OCI-LY1 (cell line): Measurements from ENCODE around the gene ZNFX1.

Experiments used
- CTCF ChIP-seq: fragments of 200-600 bp; sonication (generic), shearing (Covaris generic); IDR thresholded peaks from 2 replicates; pipeline ENCODE4 v1.5.1; 2017; ENCODE audit warnings: mild to moderate bottlenecking, antibody characterized with exemption, low read length, moderate library complexity, mixed read lengths
- EZH2 ChIP-seq: fragments of 200-600 bp; sonication (generic), shearing (Covaris generic); IDR thresholded peaks from 2 replicates; pipeline ENCODE4 v1.8.0; 2017; ENCODE audit warnings: borderline replicate concordance, mixed run types, mild to moderate bottlenecking, antibody characterized with exemption, low read length, moderate library complexity, mixed read lengths

DNA sequence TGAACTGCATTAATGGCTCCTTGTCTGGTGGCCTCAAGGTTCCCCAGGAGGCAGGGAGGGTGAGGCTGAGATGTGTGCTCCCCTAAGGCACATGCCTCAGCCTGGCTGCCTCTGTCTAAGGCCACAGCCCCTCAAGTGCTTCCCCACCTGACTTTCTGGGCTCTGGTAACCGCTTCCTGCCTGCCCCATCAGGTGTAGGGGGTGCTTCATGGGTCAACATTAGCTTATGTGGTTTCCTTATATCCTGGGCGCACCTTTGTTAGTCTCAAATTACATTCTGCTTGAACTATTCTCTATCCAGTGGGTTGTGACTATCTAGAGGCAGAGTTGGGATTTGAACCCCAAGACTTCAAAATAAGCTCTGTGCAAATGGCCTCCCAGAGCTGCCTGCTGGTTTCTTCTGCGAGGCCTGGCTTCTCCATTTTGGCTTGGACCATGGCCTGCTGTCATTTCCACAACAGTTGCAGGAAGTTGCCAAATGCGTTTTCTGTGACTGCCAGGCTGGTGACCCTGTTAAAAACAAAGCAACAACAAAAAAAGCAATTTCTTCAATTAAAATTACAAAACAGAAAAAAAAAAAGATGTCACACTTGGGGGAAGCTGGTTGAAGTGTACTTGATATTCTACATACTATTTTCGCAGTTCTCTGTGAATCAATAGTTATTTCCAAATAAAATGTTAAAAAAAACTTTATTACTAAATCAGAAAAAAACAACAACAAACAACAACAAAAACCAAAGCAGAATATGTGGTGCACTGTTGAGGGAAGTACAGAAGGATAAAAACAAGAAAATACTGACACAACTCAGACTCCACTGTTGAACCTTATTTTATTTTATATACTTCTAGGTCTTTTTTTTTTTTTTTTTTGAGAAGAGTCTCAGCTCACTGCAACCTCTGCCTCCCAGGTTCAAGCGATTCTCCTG lies 20.0 kb upstream of the ZNFX1 start:
- no peak for TF ChIP-seq CTCF
- TF ChIP-seq EZH2: no peak
